ENCODE results near the gene SLC45A3. TPM values are rescaled to one million over a fixed set of nuclear protein-coding genes. Genes with fewer than 3 reads are reported as not detected.

The SLC45A3 gene
- total RNA-seq, 1 donor from 2014 or later = 1.1 TPM

DNA sequence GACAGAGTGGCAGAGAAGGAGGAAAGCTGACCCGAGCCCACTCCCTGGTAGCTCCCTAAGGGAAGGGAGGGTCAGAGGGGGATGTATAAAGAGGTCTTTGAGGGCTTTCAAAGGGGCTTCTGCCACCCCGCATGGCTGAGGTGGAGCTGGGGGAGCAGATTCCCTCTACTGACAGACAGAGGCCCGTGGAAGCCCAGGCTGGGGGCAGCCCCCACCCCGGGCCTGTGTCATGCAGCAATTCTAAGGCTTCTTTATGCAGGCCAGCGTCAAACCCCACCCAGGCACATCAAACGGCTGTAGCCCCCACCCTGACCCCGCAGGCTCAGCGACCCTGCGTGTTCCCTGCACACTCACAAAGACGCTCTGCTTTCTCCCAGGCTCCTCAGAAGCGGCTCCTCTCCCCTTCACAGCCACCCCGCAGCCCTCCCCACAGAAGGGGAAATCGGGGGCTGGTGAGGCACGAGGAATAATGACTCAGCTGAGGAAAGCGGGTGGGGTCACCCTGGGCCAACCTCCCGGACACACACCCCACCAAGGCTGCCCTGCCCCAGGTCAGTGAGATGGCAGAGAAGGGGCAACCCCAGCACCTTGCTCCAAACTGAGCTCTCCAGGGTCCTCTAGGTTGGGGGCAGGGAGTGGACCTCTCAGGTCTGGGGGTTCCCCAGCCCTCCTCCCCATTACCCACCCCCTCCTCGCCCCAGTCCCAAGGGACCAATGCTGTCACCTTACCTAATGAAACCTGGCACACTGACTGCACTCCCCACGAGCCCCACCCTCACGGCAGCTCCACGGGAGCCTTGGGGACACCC lies 10.8 kb downstream of the SLC45A3 start:
- Mint-ChIP-seq H3K4me1 (ENCODE audit: unreplicated experiment) (peaks cover 6% of the 10 kb centered on the region), H3K4me3 (ENCODE audit: unreplicated experiment) (no peak overlapping the region), H3K36me3 (ENCODE audit: unreplicated experiment) (no peaks in the 10 kb centered on the region), H3K27me3 (ENCODE audit: unreplicated experiment) (no peaks in the 10 kb centered on the region), H3K9me3 (ENCODE audit: unreplicated experiment) (no peaks in the 10 kb centered on the region), H3K27ac (ENCODE audit: unreplicated experiment) (no peak overlapping the region)
- DNase-seq (ENCODE audit: extremely low spot score, unreplicated experiment) = no peak
- TF ChIP-seq, protein P1, sequence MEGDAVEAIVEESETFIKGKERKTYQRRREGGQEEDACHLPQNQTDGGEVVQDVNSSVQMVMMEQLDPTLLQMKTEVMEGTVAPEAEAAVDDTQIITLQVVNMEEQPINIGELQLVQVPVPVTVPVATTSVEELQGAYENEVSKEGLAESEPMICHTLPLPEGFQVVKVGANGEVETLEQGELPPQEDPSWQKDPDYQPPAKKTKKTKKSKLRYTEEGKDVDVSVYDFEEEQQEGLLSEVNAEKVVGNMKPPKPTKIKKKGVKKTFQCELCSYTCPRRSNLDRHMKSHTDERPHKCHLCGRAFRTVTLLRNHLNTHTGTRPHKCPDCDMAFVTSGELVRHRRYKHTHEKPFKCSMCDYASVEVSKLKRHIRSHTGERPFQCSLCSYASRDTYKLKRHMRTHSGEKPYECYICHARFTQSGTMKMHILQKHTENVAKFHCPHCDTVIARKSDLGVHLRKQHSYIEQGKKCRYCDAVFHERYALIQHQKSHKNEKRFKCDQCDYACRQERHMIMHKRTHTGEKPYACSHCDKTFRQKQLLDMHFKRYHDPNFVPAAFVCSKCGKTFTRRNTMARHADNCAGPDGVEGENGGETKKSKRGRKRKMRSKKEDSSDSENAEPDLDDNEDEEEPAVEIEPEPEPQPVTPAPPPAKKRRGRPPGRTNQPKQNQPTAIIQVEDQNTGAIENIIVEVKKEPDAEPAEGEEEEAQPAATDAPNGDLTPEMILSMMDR (IDR thresholded peaks at IDR 0.05) = no peak

DNA sequence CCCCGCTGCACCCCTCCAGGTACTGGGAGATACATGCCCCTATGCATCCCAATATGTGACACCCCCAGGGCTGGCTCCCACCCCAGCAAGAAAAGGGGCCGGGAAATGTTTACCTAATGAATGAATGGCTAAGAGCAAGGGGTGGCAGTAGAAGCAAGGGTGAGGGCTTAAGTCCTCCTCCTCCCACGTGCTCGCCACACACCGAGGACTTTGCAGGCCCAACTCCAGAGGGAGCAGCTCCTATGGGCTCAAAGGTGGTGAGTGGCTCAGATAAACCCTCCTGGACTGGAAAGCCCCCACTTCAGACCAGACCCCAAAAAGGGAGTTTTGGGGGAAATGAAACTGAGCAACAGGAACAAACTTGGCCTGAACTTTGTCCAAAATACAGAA lies 11.4 kb downstream of the SLC45A3 start:
- TF ChIP-seq, protein P1 (IDR thresholded peaks at IDR 0.05) = no peak
- H3K4me3 Mint-ChIP-seq (ENCODE audit: unreplicated experiment) = no peak overlapping the region
- H3K9me3 Mint-ChIP-seq (ENCODE audit: unreplicated experiment) = no peaks in the 10 kb centered on the region
- H3K4me1 Mint-ChIP-seq (ENCODE audit: unreplicated experiment) = peaks cover 6% of the 10 kb centered on the region
- no peak for DNase-seq (ENCODE audit: extremely low spot score, unreplicated experiment)
- no peaks in the 10 kb centered on the region for H3K27me3 Mint-ChIP-seq (ENCODE audit: unreplicated experiment)
- no peak overlapping the region for H3K27ac Mint-ChIP-seq (ENCODE audit: unreplicated experiment)
- H3K36me3 Mint-ChIP-seq (ENCODE audit: unreplicated experiment) = no peaks in the 10 kb centered on the region

DNA sequence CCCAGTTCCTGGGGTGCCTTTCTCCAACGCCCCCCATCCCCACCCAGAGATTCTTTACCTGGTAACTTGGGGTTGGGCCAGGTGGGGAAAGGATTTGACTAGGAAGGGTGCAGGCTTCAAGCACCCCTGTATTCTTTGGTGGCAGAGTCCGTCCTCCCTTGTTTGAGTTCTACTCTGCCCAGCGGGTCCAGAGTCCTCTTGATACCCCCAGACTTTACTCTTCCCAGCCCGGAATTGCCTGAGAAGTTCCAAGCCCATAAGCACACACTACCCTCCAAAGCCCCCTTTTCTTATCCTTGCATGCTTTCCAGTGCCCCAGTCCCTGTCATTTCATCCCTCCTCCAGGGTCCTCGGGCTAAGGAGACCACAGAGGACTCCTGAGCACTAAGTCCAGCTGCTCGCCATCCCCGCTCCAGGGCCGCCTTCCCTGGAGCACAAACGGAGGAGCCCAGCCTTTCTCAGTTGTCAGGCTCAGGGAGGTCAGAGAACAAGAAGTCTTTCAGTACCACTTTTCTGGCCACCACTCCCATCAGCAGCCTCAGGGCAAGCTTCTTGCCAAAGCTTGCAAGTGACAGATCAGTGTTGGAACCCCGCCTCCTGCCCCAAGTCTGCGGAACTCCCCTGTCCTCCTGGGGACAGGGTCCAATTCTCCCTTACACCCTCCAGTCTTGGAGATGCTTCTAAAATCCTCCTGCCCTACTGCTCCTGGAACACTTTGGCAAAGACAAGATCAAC lies 12.2 kb downstream of the SLC45A3 start:
- Mint-ChIP-seq H3K27ac (ENCODE audit: unreplicated experiment) (no peak overlapping the region), H3K4me1 (ENCODE audit: unreplicated experiment) (peaks cover 6% of the 10 kb centered on the region), H3K9me3 (ENCODE audit: unreplicated experiment) (no peaks in the 10 kb centered on the region), H3K36me3 (ENCODE audit: unreplicated experiment) (no peaks in the 10 kb centered on the region), H3K27me3 (ENCODE audit: unreplicated experiment) (no peaks in the 10 kb centered on the region), H3K4me3 (ENCODE audit: unreplicated experiment) (no peak overlapping the region)
- no peak for DNase-seq (ENCODE audit: extremely low spot score, unreplicated experiment)
- TF ChIP-seq, protein P1 (IDR thresholded peaks at IDR 0.05) = no peak

DNA sequence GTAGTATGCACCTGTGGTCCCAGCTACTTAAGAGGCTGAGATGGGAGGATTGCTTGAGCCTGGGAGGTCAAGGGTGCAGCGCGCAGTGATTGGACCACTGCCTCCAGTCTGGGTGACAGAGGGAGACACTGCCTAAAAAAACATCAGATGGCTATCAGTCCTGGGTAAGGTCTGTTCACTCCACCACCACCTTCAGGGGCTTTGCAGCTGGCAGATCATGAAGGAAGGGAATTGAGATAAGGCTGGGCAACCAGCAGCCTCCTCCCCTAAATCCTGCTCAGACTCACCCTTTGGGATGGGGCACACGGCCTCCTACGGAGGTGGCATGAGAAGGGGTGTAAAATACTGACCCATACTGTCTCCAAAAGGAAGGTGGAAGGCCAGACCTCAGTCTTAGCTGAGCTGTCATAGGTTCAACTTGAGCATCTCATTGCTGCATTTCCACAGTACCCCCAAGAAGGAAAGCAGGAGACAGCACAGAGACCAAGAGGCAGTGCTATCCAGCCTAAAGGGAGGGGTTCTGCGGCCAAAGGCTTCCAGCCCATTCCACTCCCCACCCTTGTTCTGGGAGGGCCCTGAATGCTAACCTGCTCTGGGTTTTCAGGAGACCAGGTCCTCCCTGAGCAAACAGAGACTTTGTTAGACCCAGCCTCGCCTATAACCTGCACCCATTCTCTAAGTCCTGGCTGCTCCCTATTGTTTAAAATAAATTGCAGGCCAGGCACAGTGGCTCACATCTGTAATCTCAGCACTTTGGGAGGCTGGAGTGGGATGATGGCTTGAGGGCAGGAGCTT lies 13.7 kb downstream of the SLC45A3 start:
- DNase-seq (ENCODE audit: extremely low spot score, unreplicated experiment) = no peak
- H3K4me3 Mint-ChIP-seq (ENCODE audit: unreplicated experiment) = no peak overlapping the region
- H3K4me1 Mint-ChIP-seq (ENCODE audit: unreplicated experiment) = peaks cover 6% of the 10 kb centered on the region
- TF ChIP-seq, protein P1 (IDR thresholded peaks at IDR 0.05) = no peak
- H3K27ac Mint-ChIP-seq (ENCODE audit: unreplicated experiment) = no peak overlapping the region
- H3K36me3 Mint-ChIP-seq (ENCODE audit: unreplicated experiment) = no peaks in the 10 kb centered on the region
- no peaks in the 10 kb centered on the region for H3K27me3 Mint-ChIP-seq (ENCODE audit: unreplicated experiment)
- H3K9me3 Mint-ChIP-seq (ENCODE audit: unreplicated experiment) = no peaks in the 10 kb centered on the region
